HEK293 (cell line): ENCODE results near the gene DNAAF8.

Experiments used
- CTCF ChIP-seq: fragments of 450-650 bp; formaldehyde crosslinking; IDR thresholded peaks from 2 replicates; pipeline ENCODE4 v1.5.1; 2016; ENCODE audit warnings: missing biosample characterization, missing genetic modification characterization
- KLF8 ChIP-seq: fragments of 450-650 bp; formaldehyde crosslinking; IDR thresholded peaks from 2 replicates; pipeline ENCODE4 v1.5.1; 2016; ENCODE audit warnings: missing biosample characterization, missing genetic modification characterization
- ZEB2 ChIP-seq: fragments of 450-650 bp; formaldehyde crosslinking; IDR thresholded peaks from 2 replicates; pipeline ENCODE4 v1.5.1; 2016; ENCODE audit warnings: missing biosample characterization, missing genetic modification characterization
- ZNF148 ChIP-seq: fragments of 450-650 bp; formaldehyde crosslinking; IDR thresholded peaks from 2 replicates; pipeline ENCODE4 v1.5.0; 2017; ENCODE audit warnings: missing biosample characterization, missing genetic modification characterization, borderline replicate concordance
- ZNF184 ChIP-seq: fragments of 450-650 bp; IDR thresholded peaks from 2 replicates; pipeline ENCODE4 v1.5.1; 2018; ENCODE audit warnings: missing biosample characterization, mild to moderate bottlenecking, missing genetic modification characterization
- ZNF362 ChIP-seq: fragments of 450-650 bp; formaldehyde crosslinking; IDR thresholded peaks from 2 replicates; pipeline ENCODE4 v1.5.1; 2016; ENCODE audit warnings: missing biosample characterization, missing genetic modification characterization
- ZNF398 ChIP-seq: fragments of 450-650 bp; formaldehyde crosslinking; IDR thresholded peaks from 2 replicates; pipeline ENCODE4 v1.5.1; 2017; ENCODE audit warnings: missing biosample characterization, missing genetic modification characterization
- ZNF416 ChIP-seq: fragments of 450-650 bp; formaldehyde crosslinking; IDR thresholded peaks from 2 replicates; pipeline ENCODE4 v1.5.1; 2016; ENCODE audit warnings: missing biosample characterization, missing genetic modification characterization
- ZNF449 ChIP-seq: fragments of 450-650 bp; formaldehyde crosslinking; IDR thresholded peaks from 2 replicates; pipeline ENCODE4 v1.5.1; 2017; ENCODE audit warnings: missing biosample characterization, mild to moderate bottlenecking, missing genetic modification characterization, moderate library complexity
- ZNF600 ChIP-seq: fragments of 450-650 bp; formaldehyde crosslinking; IDR thresholded peaks from 2 replicates; pipeline ENCODE4 v1.5.1; 2016; ENCODE audit warnings: missing biosample characterization, missing genetic modification characterization
- ZNF610 ChIP-seq: fragments of 450-650 bp; formaldehyde crosslinking; IDR thresholded peaks from 2 replicates; pipeline ENCODE4 v1.5.1; 2016; ENCODE audit warnings: missing biosample characterization, missing genetic modification characterization, borderline replicate concordance
- ZNF639 ChIP-seq: fragments of 450-650 bp; formaldehyde crosslinking; IDR thresholded peaks from 2 replicates; pipeline ENCODE4 v1.5.1; 2016; ENCODE audit warnings: missing biosample characterization, missing genetic modification characterization
- ZNF654 ChIP-seq: fragments of 450-650 bp; formaldehyde crosslinking; IDR thresholded peaks from 2 replicates; pipeline ENCODE4 v1.5.1; 2016; ENCODE audit warnings: low read depth, missing biosample characterization, missing genetic modification characterization
- ZSCAN18 ChIP-seq: fragments of 450-650 bp; formaldehyde crosslinking; IDR thresholded peaks from 2 replicates; pipeline ENCODE4 v1.5.1; 2016; ENCODE audit warnings: missing biosample characterization, missing genetic modification characterization

- TF ChIP-seq ZNF449 (tag by site-specific recombination) (no peak), KLF8 (tag by site-specific recombination) (peak; percentile 89; the same call in 1 of the 2 replicates), CTCF (no peak), ZNF148 (tag by site-specific recombination) (no peak), ZEB2 (tag by site-specific recombination) (peak; percentile 92), ZNF600 (tag by site-specific recombination) (no peak), ZNF398 (peak; percentile 78), ZNF362 (tag by site-specific recombination) (no peak), ZNF610 (tag by site-specific recombination) (no peak), ZNF639 (tag by site-specific recombination) (no peak; the same call in 1 of the 2 replicates), ZNF416 (tag by site-specific recombination) (no peak), ZNF654 (no peak), ZNF184 (tag by site-specific recombination) (0 out of 2 replicates have a peak, but pooled peaks have one; percentile 28), ZSCAN18 (no peak)
Observed at GRCh38 chr16:4734063-4734729, at the start of gene DNAAF8, which contains the start of gene ANKS3.
